Fibroblast of lung (primary cell): ENCODE data around the gene ARRDC4. TPM values are rescaled to one million over a fixed set of nuclear protein-coding genes. Genes with fewer than 3 reads are reported as not detected.

Experiments used
- DNase-seq, 2 donors: peaks; one replicate each; pipeline versions ENCODE4 v3.0.0 to v3.0.0-alpha.2; 2010; ENCODE audit warnings: low read depth in 2 of 2
- H2AFZ ChIP-seq: 2 replicates; pipeline ENCODE4 v1.5.1; 2012; ENCODE audit warnings: low read length, control low read depth, inconsistent platforms
- H3K27ac ChIP-seq: 2 replicates; pipeline ENCODE4 v1.5.1; 2011; ENCODE audit warnings: low read length, control low read depth; ENCODE audit not compliant: insufficient read depth
- H3K27me3 ChIP-seq: 2 replicates; pipeline ENCODE4 v1.5.1; 2011; ENCODE audit warnings: mild to moderate bottlenecking, low read length; ENCODE audit not compliant: control insufficient read depth, insufficient read depth
- H3K36me3 ChIP-seq: 2 replicates; pipeline ENCODE4 v1.5.1; 2011; ENCODE audit warnings: low read length; ENCODE audit not compliant: control insufficient read depth, insufficient read depth
- H3K4me1 ChIP-seq: 2 replicates; pipeline ENCODE4 v1.5.1; 2011; ENCODE audit warnings: low read length; ENCODE audit not compliant: control insufficient read depth, insufficient read depth; ENCODE audit errors: extremely low read depth
- H3K4me2 ChIP-seq: 2 replicates; pipeline ENCODE4 v1.5.1; 2011; ENCODE audit warnings: low read length, control low read depth; ENCODE audit not compliant: insufficient read depth; ENCODE audit errors: extremely low read depth
- H3K4me3 ChIP-seq, 4 experiments: fragments of 200-600 bp in 1 of 4; sonication (generic) in 1 of 4; replicated peaks in 1 of 4; 2 replicates each; pipeline ENCODE4 v1.5.1; 2011 to 2016; ENCODE audit warnings: low read length in 4 of 4, low read depth in 3 of 4, mild to moderate bottlenecking in 3 of 4, control low read depth in 2 of 4, inconsistent platforms in 1 of 4, mixed read lengths in 1 of 4; ENCODE audit not compliant: insufficient read depth in 1 of 4; ENCODE audit errors: control extremely low read depth in 1 of 4
- H3K79me2 ChIP-seq: 2 replicates; pipeline ENCODE4 v1.5.1; 2012; ENCODE audit warnings: mild to moderate bottlenecking, low read length, inconsistent platforms; ENCODE audit not compliant: control insufficient read depth, insufficient read depth
- H3K9ac ChIP-seq: 2 replicates; pipeline ENCODE4 v1.5.1; 2011; ENCODE audit warnings: mild to moderate bottlenecking, low read length, control low read depth; ENCODE audit not compliant: insufficient read depth
- H3K9me3 ChIP-seq: 2 replicates; pipeline ENCODE4 v1.5.1; 2012; ENCODE audit warnings: low read depth, low read length; ENCODE audit not compliant: control insufficient read depth, insufficient read depth
- H4K20me1 ChIP-seq: 2 replicates; pipeline ENCODE4 v1.5.1; 2011; ENCODE audit warnings: low read length; ENCODE audit not compliant: control insufficient read depth, insufficient read depth; ENCODE audit errors: extremely low read depth
- CTCF ChIP-seq, 2 donors: IDR thresholded peaks in 1 of 2; conservative IDR thresholded peaks in 1 of 2; 1 replicate in 1 of 2; 2 replicates in 1 of 2; pipeline ENCODE4 v1.5.1; 2011 to 2012; ENCODE audit warnings: low read length in 2 of 2, control low read depth in 1 of 2, inconsistent platforms in 1 of 2, low read depth in 1 of 2, mild to moderate bottlenecking in 1 of 2
- EZH2 ChIP-seq: IDR thresholded peaks from 2 replicates; pipeline ENCODE4 v1.5.1; 2012; ENCODE audit warnings: low read length, control low read depth, mild to moderate bottlenecking; ENCODE audit errors: missing control alignments
- polyA plus RNA-seq, 2 donors: library from polyadenylated mRNA; depleted of rRNA in 1 of 2; stranded (reverse) in 1 of 2; unstranded in 1 of 2; fragments of >200 nt; gene quantifications; 2 replicates each; pipeline ENCODE4 v1.2.1, GENCODE V29; 2011 to 2012; ENCODE audit warnings: missing spikeins in 1 of 2
- total RNA-seq: library from RNA; depleted of rRNA; stranded (reverse); fragments of >200 nt; gene quantifications from 2 replicates; pipeline ENCODE4 v1.2.1, GENCODE V29; 2014

ARRDC4 gene
- total and polyA plus RNA-seq, 2 donors (not counting 1 experiment from before 2014, with no cell fraction given) = 27.3 to 39.8 TPM

DNA sequence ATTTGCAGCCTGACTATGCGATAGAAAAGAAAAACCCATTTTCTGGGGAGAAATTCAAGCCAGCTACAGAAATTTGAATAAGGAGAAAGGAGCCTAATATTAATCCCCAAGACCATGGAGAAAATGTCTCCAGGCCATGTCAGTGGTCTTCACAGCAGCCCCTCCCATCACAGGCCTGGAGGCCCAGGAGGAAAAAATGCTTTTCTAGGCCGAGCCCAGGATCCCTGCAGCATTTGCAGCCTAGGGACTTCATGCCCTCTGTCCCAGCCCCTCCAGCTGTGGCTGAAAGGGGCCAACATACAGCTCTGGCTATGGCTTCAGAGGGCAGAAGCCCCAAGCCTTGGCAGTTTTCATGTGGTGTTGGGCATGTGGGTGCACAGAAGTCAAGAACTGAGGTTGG lies 26.3 kb downstream of the ARRDC4 start:
- H3K27ac ChIP-seq = no peak overlapping the region

DNA sequence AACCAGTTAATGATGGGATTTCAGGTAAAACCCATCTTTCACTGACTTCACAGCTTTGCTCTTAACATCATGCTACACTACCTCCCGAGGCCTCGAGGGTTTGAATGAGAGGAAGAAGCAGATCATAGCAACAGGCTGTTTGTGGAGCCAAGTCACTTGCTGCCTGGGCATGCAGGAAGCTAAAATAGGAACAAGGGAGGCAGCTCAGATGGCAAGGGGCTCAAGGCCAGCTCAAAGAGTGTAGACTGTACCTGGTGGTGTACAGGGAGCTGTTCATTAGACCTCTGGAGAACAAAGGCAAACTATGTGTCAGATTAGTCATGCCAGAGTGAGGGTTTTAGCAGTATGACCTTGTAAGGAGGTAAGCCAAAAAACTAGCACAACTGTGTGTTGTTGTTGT lies 28.8 kb downstream of the ARRDC4 start:
- no peak for DNase-seq
- Histone ChIP-seq H3K4me3 (no peak overlapping the region), H3K9me3 (no peaks in the 10 kb centered on the region), H4K20me1 (no peaks in the 10 kb centered on the region), H3K27me3 (no peaks in the 10 kb centered on the region), H3K36me3 (no peaks in the 10 kb centered on the region), H3K4me2 (no peak overlapping the region), H3K79me2 (no peaks in the 10 kb centered on the region), H2AFZ (no peak overlapping the region), H3K27ac (no peak overlapping the region), H3K4me1 (no peaks in the 10 kb centered on the region), H3K9ac (no peak overlapping the region)
- TF ChIP-seq EZH2 = no peak
- TF ChIP-seq CTCF (conservative IDR thresholded peaks at IDR 0.05 in 1 of 2, IDR thresholded peaks at IDR 0.05 in 1 of 2; ENCODE audit: low read depth in 1 of 2, low read length in 2 of 2) = no peak

More for the DNA sequence above, 26.3 kb downstream of the ARRDC4 start:
- DNase-seq = no peak
- Histone ChIP-seq H3K36me3 (no peaks in the 10 kb centered on the region), H4K20me1 (no peaks in the 10 kb centered on the region), H3K9ac (no peak overlapping the region), H3K9me3 (no peaks in the 10 kb centered on the region), H3K79me2 (no peaks in the 10 kb centered on the region), H3K27me3 (no peaks in the 10 kb centered on the region), H3K4me2 (no peak overlapping the region), H3K4me1 (peaks cover 2% of the 10 kb centered on the region), H3K4me3 (no peak overlapping the region), H2AFZ (no peak overlapping the region)
- TF ChIP-seq EZH2 (no peak), CTCF (conservative IDR thresholded peaks at IDR 0.05 in 1 of 2, IDR thresholded peaks at IDR 0.05 in 1 of 2; ENCODE audit: low read depth in 1 of 2, low read length in 2 of 2) (no peak)

- Histone ChIP-seq H2AFZ (no peak overlapping the region), H3K9me3 (no peaks in the 10 kb centered on the region), H3K27ac (no peak overlapping the region), H3K79me2 (no peaks in the 10 kb centered on the region), H3K27me3 (no peaks in the 10 kb centered on the region), H3K4me3 (no peak overlapping the region), H3K36me3 (no peaks in the 10 kb centered on the region), H4K20me1 (no peaks in the 10 kb centered on the region), H3K4me2 (no peak overlapping the region), H3K9ac (no peak overlapping the region), H3K4me1 (no peaks in the 10 kb centered on the region)
- TF ChIP-seq CTCF (conservative IDR thresholded peaks at IDR 0.05 in 1 of 2, IDR thresholded peaks at IDR 0.05 in 1 of 2; ENCODE audit: low read depth in 1 of 2, low read length in 2 of 2) (no peak), EZH2 (no peak)
- no peak for DNase-seq
Measured at GRCh38 chr15:97991972-97992541, 31.6 kb downstream of the ARRDC4 start.
